Hindlimb muscle (tissue), 1 donor: Measurements from ENCODE around the gene ATP8B2. TPM values are rescaled to one million over a fixed set of nuclear protein-coding genes. Genes with fewer than 3 reads are reported as not detected.
"Not testable (repeated sequence)": the region's sequence is repeated elsewhere in the genome, so short reads cannot be mapped to it uniquely, and the experiment has no call there.

Experiments
- DNase-seq: peaks from one replicate; pipeline ENCODE4 v3.0.0-alpha.2; 2013
- polyA plus RNA-seq: library from polyadenylated mRNA; unstranded; fragments of 120-200 nt; gene quantifications from one replicate; pipeline ENCODE4 v1.2.1, GENCODE V29; 2013; ENCODE audit not compliant: insufficient read length

ATP8B2 gene
- polyA plus RNA-seq, 1 donor, result 22.4 TPM

GRCh38 chr1:154325583-154326545 lies 539 bp downstream of the ATP8B2 start:
- peak; percentile 81 for DNase-seq

- peak; percentile 54 for DNase-seq
Observed at GRCh38 chr1:154326546-154327465, 1.5 kb downstream of the ATP8B2 start.

- no peak for DNase-seq
Observed at GRCh38 chr1:154327466-154328317, 2.4 kb downstream of the ATP8B2 start.

- DNase-seq, result peak; percentile 87
Observed at GRCh38 chr1:154328318-154329151, 3.2 kb downstream of the ATP8B2 start.

- DNase-seq, result no peak
Observed at GRCh38 chr1:154329152-154329521, 3.8 kb downstream of the ATP8B2 start.

- no peak for DNase-seq
Observed at GRCh38 chr1:154329551-154330131, 4.3 kb downstream of the ATP8B2 start.

- no peak for DNase-seq
Observed at GRCh38 chr1:154330669-154331068, 5.3 kb downstream of the ATP8B2 start.

GRCh38 chr1:154334079-154335024 lies 9.0 kb downstream of the ATP8B2 start:
- DNase-seq, result no peak

GRCh38 chr1:154335025-154335714 lies 9.8 kb downstream of the ATP8B2 start:
- peak; percentile 80 for DNase-seq

GRCh38 chr1:154337253-154337894 lies 12.0 kb downstream of the ATP8B2 start:
- DNase-seq, result no peak

GRCh38 chr1:154338875-154339274 lies 13.6 kb downstream of the ATP8B2 start:
- DNase-seq, result no peak

- DNase-seq, result not testable (repeated sequence)
Observed at GRCh38 chr1:154341366-154341765, 16.0 kb downstream of the ATP8B2 start.

GRCh38 chr1:154342132-154342531 lies 16.8 kb downstream of the ATP8B2 start:
- no peak for DNase-seq

- no peak for DNase-seq
Observed at GRCh38 chr1:154342836-154343472, 17.6 kb downstream of the ATP8B2 start.

- no peak for DNase-seq
Observed at GRCh38 chr1:154344977-154345837, 19.9 kb downstream of the ATP8B2 start.

GRCh38 chr1:154346276-154346917 lies 21.1 kb downstream of the ATP8B2 start:
- no peak for DNase-seq
